Measurements from ENCODE around the gene CAB39L. TPM values are rescaled to one million over a fixed set of nuclear protein-coding genes. Genes with fewer than 3 reads are reported as not detected.

The CAB39L gene
- total RNA-seq, 4 donors from 2014 or later: 4.7 to 14.4 (median 8.7) TPM

DNA sequence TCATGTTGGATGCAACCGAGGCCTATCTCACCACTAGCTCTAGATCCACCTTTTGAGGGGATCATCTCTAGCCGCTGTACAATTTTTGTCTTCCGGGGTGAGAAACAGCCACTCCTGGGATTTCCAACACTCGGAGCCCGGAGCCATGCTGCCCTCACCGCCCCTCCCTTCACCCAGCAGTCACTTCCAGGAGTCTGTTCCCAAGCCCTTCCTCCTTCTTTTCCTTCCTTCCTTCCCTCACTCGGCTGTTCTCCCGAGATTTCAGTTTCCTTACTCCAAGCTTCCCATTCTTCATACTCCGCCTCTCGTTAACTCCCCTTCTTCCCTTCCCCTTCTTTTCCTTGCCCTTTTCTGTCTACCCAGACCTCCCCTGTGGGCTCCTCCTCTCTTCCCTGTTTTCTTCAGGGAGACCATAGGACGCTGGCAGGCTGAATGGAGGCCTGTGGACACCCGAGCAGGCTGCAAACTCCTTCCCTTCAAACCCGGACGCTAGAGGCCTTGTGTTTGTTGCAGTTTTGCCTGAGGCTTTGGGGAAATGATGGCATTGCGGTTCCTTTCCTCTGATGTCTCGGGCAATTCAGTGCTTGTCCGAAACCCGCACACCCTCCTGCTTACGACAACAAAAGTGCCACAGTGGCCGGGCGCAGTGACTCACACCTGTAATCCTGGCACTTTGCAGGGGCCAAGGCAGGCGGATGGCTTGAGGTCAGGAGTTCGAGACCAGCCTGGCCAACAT, 96.0 kb downstream of the CAB39L start:
- in situ Hi-C loops (cut with MboI; ENCODE audit: low sequenced_read_pairs in 4 of 4): no loop called here
- H3K4me3 ChIP-seq: no peak overlapping the region
- H3K27ac ChIP-seq: no peak overlapping the region
- TF ChIP-seq, protein P1, sequence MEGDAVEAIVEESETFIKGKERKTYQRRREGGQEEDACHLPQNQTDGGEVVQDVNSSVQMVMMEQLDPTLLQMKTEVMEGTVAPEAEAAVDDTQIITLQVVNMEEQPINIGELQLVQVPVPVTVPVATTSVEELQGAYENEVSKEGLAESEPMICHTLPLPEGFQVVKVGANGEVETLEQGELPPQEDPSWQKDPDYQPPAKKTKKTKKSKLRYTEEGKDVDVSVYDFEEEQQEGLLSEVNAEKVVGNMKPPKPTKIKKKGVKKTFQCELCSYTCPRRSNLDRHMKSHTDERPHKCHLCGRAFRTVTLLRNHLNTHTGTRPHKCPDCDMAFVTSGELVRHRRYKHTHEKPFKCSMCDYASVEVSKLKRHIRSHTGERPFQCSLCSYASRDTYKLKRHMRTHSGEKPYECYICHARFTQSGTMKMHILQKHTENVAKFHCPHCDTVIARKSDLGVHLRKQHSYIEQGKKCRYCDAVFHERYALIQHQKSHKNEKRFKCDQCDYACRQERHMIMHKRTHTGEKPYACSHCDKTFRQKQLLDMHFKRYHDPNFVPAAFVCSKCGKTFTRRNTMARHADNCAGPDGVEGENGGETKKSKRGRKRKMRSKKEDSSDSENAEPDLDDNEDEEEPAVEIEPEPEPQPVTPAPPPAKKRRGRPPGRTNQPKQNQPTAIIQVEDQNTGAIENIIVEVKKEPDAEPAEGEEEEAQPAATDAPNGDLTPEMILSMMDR (IDR thresholded peaks at IDR 0.05 in 4 of 5, conservative IDR thresholded peaks at IDR 0.05 in 1 of 5): no peak
- no peak for TF ChIP-seq POLR2A (IDR thresholded peaks at IDR 0.05)
- ATAC-seq (no peak), DNase-seq (no peak)
- no peaks in the 10 kb centered on the region for H3K27me3 ChIP-seq
- intact Hi-C loops (cut with DNase I; ENCODE audit: low total_unique reads): no loop called here
- no peaks in the 10 kb centered on the region for H3K4me1 ChIP-seq
- H3K36me3 ChIP-seq: no peaks in the 10 kb centered on the region
- no peaks in the 10 kb centered on the region for H3K9me3 ChIP-seq

DNA sequence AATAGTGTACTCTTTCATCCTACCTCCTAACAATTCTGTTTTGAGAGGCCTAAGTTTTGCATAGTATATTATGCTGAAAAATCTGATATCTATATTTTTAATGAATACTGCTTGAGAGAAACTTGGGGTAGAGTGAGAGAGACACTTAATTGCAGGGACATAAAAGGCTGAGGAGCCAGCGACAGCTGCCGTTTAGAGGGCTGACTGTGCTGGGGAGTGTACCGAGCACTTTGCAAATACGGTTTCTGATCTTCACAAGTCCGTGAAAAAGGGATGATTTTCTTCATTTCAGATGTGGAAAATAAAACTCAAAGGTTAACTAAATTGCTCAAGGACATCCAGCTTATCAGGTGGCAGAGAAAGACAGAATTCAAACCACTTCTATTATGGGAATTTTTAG, 97.4 kb downstream of the CAB39L start:
- H3K9me3 ChIP-seq: no peaks in the 10 kb centered on the region
- no peak for DNase-seq
- intact Hi-C loops (cut with DNase I; ENCODE audit: low total_unique reads): no loop called here
- H3K36me3 ChIP-seq: no peaks in the 10 kb centered on the region
- no peaks in the 10 kb centered on the region for H3K27me3 ChIP-seq
- H3K27ac ChIP-seq: no peak overlapping the region
- H3K4me1 ChIP-seq: no peaks in the 10 kb centered on the region
- no peak overlapping the region for H3K4me3 ChIP-seq
- in situ Hi-C loops (cut with MboI; ENCODE audit: low sequenced_read_pairs in 4 of 4): no loop called here
- TF ChIP-seq, protein P1 (IDR thresholded peaks at IDR 0.05 in 4 of 5, conservative IDR thresholded peaks at IDR 0.05 in 1 of 5): no peak
- TF ChIP-seq POLR2A (IDR thresholded peaks at IDR 0.05): no peak
- ATAC-seq: no peak

DNA sequence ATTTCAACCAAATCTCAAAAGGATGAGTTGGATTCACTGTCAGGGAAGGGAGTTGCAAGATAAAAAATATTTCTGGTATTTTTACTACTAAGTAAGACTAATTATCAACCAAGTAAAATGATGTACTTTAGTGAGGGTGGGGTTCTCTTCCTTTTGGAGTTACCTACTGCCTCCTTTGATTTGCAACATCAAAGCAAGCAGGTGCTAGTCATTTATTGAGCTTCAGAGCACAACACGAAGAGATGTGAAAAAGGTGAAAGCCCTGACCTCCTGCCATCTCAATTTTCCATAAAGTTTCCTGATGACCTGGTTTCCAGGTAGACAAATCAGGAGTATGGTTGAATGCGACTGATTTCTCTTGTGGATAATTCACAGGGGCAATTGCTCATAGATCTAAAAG, 100.1 kb downstream of the CAB39L start:
- intact Hi-C loops (cut with DNase I; ENCODE audit: low total_unique reads) (no loop called here), in situ Hi-C loops (cut with MboI; ENCODE audit: low sequenced_read_pairs in 4 of 4) (no loop called here)
- H3K27me3 ChIP-seq: no peaks in the 10 kb centered on the region
- no peak for TF ChIP-seq POLR2A (IDR thresholded peaks at IDR 0.05)
- TF ChIP-seq, protein P1 (IDR thresholded peaks at IDR 0.05 in 4 of 5, conservative IDR thresholded peaks at IDR 0.05 in 1 of 5): no peak
- no peaks in the 10 kb centered on the region for H3K36me3 ChIP-seq
- H3K27ac ChIP-seq: no peak overlapping the region
- DNase-seq (no peak), ATAC-seq (no peak)
- no peaks in the 10 kb centered on the region for H3K4me1 ChIP-seq
- H3K4me3 ChIP-seq: no peak overlapping the region
- no peaks in the 10 kb centered on the region for H3K9me3 ChIP-seq

DNA sequence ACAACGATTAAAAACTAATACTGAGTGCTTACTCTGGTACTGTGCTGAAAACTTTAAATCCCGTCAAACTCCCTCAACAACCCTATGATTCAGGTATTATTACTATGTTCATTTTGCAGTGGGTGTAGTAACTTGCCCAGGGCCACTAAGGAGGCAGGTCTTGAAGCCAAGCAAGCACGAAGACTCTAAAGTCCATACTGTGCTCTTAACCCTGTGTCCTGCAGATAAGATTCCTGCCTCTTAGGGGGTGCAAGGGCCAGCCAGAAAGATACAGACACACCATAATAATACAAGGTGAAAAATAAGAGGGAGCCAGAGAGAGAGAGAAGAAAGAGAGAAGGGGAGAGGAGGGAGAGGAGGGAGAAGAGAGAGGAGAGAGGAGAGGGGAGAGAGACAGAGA, 100.6 kb downstream of the CAB39L start:
- in situ Hi-C loops (cut with MboI; ENCODE audit: low sequenced_read_pairs in 4 of 4) (no loop called here), intact Hi-C loops (cut with DNase I; ENCODE audit: low total_unique reads) (no loop called here)
- H3K4me1 ChIP-seq: no peaks in the 10 kb centered on the region
- DNase-seq (no peak), ATAC-seq (no peak)
- TF ChIP-seq, protein P1 (IDR thresholded peaks at IDR 0.05 in 4 of 5, conservative IDR thresholded peaks at IDR 0.05 in 1 of 5): no peak
- no peak for TF ChIP-seq POLR2A (IDR thresholded peaks at IDR 0.05)
- H3K36me3 ChIP-seq: no peaks in the 10 kb centered on the region
- H3K27me3 ChIP-seq: no peaks in the 10 kb centered on the region
- H3K4me3 ChIP-seq: no peak overlapping the region
- no peaks in the 10 kb centered on the region for H3K9me3 ChIP-seq
- H3K27ac ChIP-seq: no peak overlapping the region

DNA sequence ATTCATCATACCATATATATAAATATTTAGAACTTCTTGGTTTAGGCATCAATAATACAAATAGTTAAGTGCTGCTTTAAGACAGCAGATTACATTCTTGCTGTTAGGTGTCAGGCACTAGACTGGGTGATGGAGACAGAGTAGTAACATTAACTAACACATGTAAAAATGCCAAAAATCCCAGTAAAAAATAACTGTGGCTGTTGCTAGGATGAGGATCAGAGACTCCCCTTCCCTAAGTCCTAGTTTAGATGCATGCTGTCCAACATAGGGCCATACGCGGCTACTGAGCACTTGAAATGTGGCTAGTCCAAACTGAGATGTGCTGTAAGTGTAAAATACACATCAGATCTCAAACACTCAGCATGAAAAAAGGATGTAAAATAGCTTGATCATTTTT, 101.4 kb downstream of the CAB39L start:
- no peaks in the 10 kb centered on the region for H3K4me1 ChIP-seq
- intact Hi-C loops (cut with DNase I; ENCODE audit: low total_unique reads) (no loop called here), in situ Hi-C loops (cut with MboI; ENCODE audit: low sequenced_read_pairs in 4 of 4) (no loop called here)
- no peaks in the 10 kb centered on the region for H3K36me3 ChIP-seq
- no peak for TF ChIP-seq POLR2A (IDR thresholded peaks at IDR 0.05)
- no peaks in the 10 kb centered on the region for H3K9me3 ChIP-seq
- no peak for DNase-seq
- no peaks in the 10 kb centered on the region for H3K27me3 ChIP-seq
- H3K4me3 ChIP-seq: no peak overlapping the region
- H3K27ac ChIP-seq: no peak overlapping the region
- ATAC-seq: no peak
